Stomach (tissue), 4 donors: Measurements from ENCODE around the gene ACSF3.

Source experiments
- EP300 ChIP-seq: sonication (generic); formaldehyde crosslinking; IDR thresholded peaks from one replicate; pipeline ENCODE4 v1.6.1; 2017; ENCODE audit warnings: antibody characterized with exemption
- POLR2A ChIP-seq, 4 donors: fragments of 450-650 bp; IDR thresholded peaks; one replicate each; pipeline ENCODE4 v1.6.1; 2016; ENCODE audit warnings: antibody characterized with exemption in 4 of 4, control low read depth in 2 of 4, mild to moderate bottlenecking in 1 of 4, moderate library complexity in 1 of 4
- POLR2AphosphoS5 ChIP-seq, 3 donors: sonication (generic); formaldehyde crosslinking; IDR thresholded peaks; one replicate each; pipeline ENCODE4 v1.6.1; 2016; ENCODE audit warnings: antibody characterized with exemption in 3 of 3
- TF ChIP-seq, protein P1 (sequence below), 7 experiments: fragments of 450-650 bp in 4 of 7; fragments of 200-600 bp in 3 of 7; sonication (generic) in 3 of 7; IDR thresholded peaks; one replicate each; pipeline ENCODE4 v1.5.1; 2016 to 2019; ENCODE audit warnings: antibody characterized with exemption in 7 of 7, control low read depth in 2 of 7, mild to moderate bottlenecking in 1 of 7

GRCh38 chr16:89113152-89113547 lies 19.5 kb downstream of the ACSF3 start:
- TF ChIP-seq, protein P1, sequence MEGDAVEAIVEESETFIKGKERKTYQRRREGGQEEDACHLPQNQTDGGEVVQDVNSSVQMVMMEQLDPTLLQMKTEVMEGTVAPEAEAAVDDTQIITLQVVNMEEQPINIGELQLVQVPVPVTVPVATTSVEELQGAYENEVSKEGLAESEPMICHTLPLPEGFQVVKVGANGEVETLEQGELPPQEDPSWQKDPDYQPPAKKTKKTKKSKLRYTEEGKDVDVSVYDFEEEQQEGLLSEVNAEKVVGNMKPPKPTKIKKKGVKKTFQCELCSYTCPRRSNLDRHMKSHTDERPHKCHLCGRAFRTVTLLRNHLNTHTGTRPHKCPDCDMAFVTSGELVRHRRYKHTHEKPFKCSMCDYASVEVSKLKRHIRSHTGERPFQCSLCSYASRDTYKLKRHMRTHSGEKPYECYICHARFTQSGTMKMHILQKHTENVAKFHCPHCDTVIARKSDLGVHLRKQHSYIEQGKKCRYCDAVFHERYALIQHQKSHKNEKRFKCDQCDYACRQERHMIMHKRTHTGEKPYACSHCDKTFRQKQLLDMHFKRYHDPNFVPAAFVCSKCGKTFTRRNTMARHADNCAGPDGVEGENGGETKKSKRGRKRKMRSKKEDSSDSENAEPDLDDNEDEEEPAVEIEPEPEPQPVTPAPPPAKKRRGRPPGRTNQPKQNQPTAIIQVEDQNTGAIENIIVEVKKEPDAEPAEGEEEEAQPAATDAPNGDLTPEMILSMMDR (IDR thresholded peaks at IDR 0.05): no peak
- TF ChIP-seq POLR2A (IDR thresholded peaks at IDR 0.05) (no peak), POLR2AphosphoS5 (IDR thresholded peaks at IDR 0.05) (no peak), EP300 (no peak)
